Stimulated activated CD8-positive, alpha-beta memory T cell treated with anti-CD3 and anti-CD28 coated beads, Interleukin-4, amount 100 ng/mL, for 1 hour (primary cell): ENCODE measurements around the gene MGAT4C.
"Not testable (repeated sequence)": the region's sequence is repeated elsewhere in the genome, so short reads cannot be mapped to it uniquely, and the experiment has no call there.

Source experiments
- DNase-seq, 2 donors: peaks; one replicate each; pipeline ENCODE4 v3.0.0-alpha.2; 2020; ENCODE audit warnings: low read depth in 2 of 2, low spot score in 1 of 2

The MGAT4C gene

DNA sequence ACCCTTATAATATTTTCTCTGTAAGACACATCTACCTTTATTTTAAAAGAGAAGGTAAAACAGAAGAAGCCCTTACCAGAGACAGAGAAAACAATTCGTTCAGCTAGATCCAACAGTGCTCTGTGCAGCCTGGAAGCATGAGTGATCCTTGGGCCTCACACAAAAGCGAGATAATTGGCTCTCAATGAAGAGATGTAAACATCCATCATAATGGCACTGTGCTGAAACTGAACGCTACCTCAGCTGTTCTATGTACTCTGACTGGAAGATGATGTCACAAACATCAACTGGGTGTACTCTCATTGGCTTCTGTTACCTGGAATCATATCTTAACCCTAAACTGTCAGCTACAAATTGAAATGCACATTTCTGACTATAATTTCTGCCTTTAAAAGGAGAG is at the start of gene MGAT4C:
Gene MGAT4C (minus strand): TSS at position 229 of the 400 bp plus-strand sequence.
- DNase-seq: no peak

GRCh38 chr12:86296396-86296795 is 40.2 kb upstream of the MGAT4C start:
- not testable (repeated sequence) for DNase-seq

DNA sequence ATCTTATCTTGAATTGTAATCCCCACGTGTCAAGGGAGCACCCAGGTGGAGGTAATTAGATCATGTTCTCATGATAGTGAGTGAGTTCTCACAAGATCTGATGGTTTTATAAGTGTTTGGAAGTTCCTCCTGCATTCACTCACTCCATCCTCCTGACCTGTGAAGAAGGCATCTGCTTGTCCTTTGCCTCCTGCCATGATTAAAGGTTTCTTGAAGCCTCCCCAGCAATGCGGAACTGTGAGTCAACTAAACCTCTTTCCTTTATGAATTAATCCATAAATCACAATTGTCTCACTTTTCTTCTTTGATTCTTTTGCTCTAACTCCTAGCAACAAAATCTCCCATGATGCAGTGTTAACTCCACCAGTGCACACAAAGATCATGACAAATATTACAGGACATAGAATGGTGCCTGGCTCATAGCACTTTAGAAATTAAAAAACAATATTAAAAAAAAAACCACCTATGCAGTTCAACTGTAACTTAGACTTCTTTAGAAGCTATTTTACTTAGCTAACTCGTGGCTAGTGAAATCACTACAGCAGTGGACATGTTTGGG is 37.6 kb upstream of the MGAT4C start:
- DNase-seq: no peak

- no peak for DNase-seq
Measured at GRCh38 chr12:86292480-86292879, 36.3 kb upstream of the MGAT4C start.

DNA sequence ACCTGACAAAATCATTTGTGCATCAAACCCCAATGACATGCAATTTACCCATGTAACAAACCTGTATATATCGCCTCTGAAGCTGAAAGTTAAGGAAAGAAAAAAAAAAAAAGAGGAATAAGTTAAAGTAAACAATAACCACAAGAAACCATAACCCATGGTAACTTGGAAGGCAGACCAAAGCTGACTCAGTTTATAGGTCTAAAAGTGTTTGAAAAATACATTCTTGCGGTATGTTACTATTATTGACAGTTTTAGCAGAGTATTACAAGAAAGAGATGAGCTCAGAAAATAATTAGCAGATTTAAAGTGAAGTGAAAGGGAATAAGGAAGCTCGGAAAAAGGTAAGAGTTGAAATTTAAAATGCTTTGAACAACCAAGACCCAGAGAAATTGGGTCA is 34.4 kb upstream of the MGAT4C start:
- DNase-seq: no peak

DNA sequence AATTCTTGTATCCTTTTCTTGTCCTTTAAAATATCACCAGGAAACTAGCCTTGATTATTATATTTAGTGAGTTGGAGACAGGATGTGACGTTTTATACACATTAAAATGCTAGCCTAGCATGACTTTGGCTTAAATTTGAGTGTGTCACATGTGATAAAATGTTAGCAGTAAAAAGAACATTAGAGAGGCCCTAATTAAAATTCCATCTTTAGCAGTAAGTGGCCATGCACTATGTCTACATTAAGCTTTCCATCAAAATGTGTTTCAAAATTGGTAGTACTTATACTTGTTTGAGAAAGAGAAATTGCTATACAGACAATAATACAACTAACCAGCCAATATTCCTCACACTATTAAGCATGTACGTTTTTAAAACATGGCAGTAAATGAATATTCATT is 29.9 kb upstream of the MGAT4C start:
- no peak for DNase-seq

GRCh38 chr12:86283620-86284019 is 27.4 kb upstream of the MGAT4C start:
- DNase-seq: no peak

DNA sequence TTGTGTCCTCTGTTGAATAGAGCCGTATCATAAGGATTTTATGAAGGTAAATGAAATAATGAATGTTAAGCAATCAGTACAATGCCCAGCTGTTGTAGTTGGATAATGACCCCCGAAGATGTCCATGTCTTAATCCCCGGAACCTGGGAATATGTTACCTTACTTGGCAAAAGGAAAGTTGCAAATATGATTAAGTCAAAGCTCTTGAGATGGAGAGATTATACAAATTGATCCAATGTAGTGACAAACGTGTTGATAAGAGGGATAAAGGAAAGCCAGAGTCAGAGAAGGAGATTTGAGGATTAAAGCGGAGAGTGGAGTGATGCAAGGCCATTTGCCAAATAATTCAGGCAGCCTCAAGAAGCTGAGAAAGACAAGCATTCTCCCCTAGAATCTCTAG is 19.2 kb upstream of the MGAT4C start:
- no peak for DNase-seq

- no peak for DNase-seq
Measured at GRCh38 chr12:86265329-86265695, 9.1 kb upstream of the MGAT4C start.

DNA sequence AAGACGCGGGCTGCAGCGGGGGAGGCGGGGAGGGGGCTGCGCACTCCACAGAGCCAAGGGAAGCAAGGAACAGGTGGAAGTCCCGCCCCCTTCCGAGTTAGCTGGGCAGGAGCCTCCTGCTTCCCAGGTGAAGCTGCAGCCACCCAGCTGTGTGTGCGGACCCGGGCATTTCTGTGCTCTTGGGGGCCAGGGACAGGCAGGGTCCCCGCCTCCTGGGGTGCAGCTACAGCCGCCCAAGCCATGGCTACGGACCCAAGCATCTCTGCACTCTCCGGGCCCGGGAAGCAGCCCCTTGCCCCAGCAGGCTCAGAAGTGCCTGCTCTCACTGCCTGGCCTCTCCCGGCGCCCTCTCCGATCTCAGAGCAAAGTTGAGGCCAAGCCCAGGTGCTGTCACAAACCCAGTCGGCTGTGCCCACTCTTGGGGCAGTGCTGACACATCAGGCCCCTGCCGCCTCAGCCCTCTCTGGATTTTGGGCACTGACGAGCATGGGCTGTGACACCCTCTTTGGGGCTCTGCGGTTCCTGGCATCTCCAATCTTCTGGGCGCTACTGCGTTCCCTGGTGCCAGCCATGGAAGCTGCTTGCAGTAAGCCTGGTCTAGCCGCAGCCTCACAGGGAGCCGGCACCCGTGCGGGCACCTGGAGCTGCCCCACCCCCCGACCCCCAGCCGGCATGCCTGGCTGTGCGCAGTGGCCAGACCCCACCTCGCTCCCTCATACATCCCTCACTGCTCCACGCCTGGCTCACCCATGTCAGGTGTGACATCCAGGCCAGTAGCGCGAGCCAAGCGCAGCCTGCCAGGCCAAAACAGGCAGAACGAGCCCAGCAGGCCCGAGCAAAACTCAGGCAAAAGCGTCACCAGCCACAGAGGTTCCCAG is 8.5 kb upstream of the MGAT4C start:
- no peak for DNase-seq

DNA sequence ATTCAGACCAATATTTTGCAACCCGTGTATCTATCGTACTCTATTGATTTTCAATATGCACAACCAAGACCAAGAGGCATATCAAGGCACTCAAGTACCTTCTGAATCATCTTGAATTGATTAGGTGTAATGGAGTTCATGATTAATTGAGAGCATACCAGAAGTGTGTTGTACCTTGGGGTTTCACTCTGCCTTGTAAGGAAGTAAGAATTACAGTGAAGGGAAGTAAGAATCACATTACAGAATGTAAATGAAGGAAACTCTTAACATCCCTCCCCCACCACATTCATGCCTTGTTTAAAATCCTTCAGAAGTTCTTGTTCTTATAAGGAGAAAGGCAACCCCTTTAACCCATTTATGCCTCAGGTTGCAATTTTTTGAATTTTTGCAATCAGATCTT is 5.4 kb upstream of the MGAT4C start:
- no peak for DNase-seq

DNA sequence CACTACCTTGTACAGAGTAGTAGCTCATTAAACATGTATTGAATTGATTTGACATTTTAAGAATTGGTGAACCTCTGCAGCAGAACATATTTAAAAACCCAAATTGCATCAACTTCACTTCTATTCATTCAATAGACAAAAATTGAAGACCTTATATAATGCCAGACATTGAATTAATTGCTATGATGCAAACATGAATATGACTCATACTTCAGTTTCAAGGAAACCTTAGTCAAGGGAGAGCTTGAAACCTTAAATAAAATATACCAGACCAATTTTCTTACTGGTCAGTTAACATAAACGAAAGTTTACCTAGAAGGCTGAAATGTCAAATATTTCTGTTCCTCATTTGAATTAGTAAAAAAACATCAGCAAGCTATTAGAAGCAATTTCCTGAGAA is 5.0 kb upstream of the MGAT4C start:
- DNase-seq: no peak

GRCh38 chr12:86260183-86260582 is 4.0 kb upstream of the MGAT4C start:
- DNase-seq: no peak

GRCh38 chr12:86257134-86257533 is 943 bp upstream of the MGAT4C start:
- no peak for DNase-seq

DNA sequence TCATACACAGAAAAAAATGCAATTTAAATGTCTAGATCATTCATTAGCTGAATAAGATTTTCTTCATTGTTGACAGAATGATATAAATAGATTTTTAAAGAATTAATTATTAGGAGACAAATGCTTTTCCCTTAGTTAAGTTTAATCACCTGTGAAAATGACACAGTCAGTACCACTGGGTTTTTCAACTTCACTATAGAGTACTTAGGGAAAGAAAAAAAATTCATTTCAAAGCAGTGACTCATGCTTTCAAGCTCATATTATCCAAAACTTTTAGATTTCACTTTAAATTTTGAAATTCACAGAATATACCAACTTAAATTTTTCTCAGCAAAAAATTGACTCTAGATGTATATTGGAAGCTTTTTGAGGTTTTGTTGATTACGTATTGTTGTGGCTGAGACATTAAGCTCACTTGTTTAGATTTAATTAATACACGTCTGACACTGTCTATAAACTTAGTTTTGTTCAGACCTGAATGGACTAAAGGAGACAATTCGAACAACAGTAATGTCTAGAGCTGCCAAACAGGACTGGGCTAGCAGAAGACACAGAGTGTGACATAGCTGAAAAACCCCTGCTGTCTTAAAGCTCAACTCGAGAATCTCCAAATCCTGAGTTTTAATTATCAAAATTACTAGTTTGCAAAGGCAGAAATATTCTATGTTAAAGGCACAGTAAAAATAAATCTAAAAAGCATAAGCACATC is 1.6 kb downstream of the MGAT4C start:
- no peak for DNase-seq

GRCh38 chr12:86249851-86250250 is 6.3 kb downstream of the MGAT4C start:
- no peak for DNase-seq

GRCh38 chr12:86249276-86249675 is 6.9 kb downstream of the MGAT4C start:
- no peak for DNase-seq

- no peak for DNase-seq
Measured at GRCh38 chr12:86247871-86248270, 8.3 kb downstream of the MGAT4C start.

- DNase-seq: no peak
Measured at GRCh38 chr12:86241600-86241999, 14.6 kb downstream of the MGAT4C start.

GRCh38 chr12:86234316-86234855 is 21.8 kb downstream of the MGAT4C start:
- DNase-seq: no peak

- no peak for DNase-seq
Measured at GRCh38 chr12:86233126-86233525, 23.1 kb downstream of the MGAT4C start.
